ENCODE results near the gene ANKRD33B. TPM values are rescaled to one million over a fixed set of nuclear protein-coding genes. Genes with fewer than 3 reads are reported as not detected.

The ANKRD33B gene
- total and polyA plus RNA-seq, 11 donors, result 0.98 to 33.8 (median 4.9) TPM

- intact Hi-C loops (cut with DNase I), result no loop called here
- peaks cover 0 to 59% (median 37%) of the 10 kb centered on the region in 12 donors for H3K4me1 ChIP-seq
- no peak overlapping the region for H3K27ac ChIP-seq
- H3K36me3 ChIP-seq, result no peaks in the 10 kb centered on the region
- H3K4me3 ChIP-seq, result no peak overlapping the region
- 97 to 100% (median 100%) methylated on average over 1 of the region's 1 CpG for WGBS, 4 donors
- peaks cover 0 to 8% (median 0%) of the 10 kb centered on the region in 12 donors for H3K9me3 ChIP-seq
- DNase-seq (no peak), ATAC-seq (no peak)
- TF ChIP-seq POLR2A (IDR thresholded peaks at IDR 0.05), result no peak
- no peaks in the 10 kb centered on the region for H3K27me3 ChIP-seq
Observed at GRCh38 chr5:10586555-10586954, 22.7 kb downstream of the ANKRD33B start.

GRCh38 chr5:10588109-10588775 lies 24.4 kb downstream of the ANKRD33B start:
- 80 to 83% (median 81%) methylated on average over 8 of the region's 8 CpGs for WGBS, 4 donors
- no peaks in the 10 kb centered on the region for H3K27me3 ChIP-seq
- ATAC-seq (no peak), DNase-seq (no peak)
- no peak overlapping the region for H3K4me3 ChIP-seq
- intact Hi-C loops (cut with DNase I), result no loop called here
- H3K27ac ChIP-seq, result no peak overlapping the region
- no peaks in the 10 kb centered on the region for H3K36me3 ChIP-seq
- peaks cover 0 to 5% (median 0%) of the 10 kb centered on the region in 12 donors for H3K9me3 ChIP-seq
- TF ChIP-seq POLR2A (IDR thresholded peaks at IDR 0.05) (no peak), CTCF (IDR thresholded peaks at IDR 0.05) (no peak)
- peaks cover 0 to 59% (median 34%) of the 10 kb centered on the region in 12 donors for H3K4me1 ChIP-seq

GRCh38 chr5:10588779-10589447 lies 25.0 kb downstream of the ANKRD33B start:
- H3K4me3 ChIP-seq, result no peak overlapping the region
- H3K27ac ChIP-seq, result no peak overlapping the region
- no peak for DNase-seq
- H3K36me3 ChIP-seq, result no peaks in the 10 kb centered on the region
- TF ChIP-seq CTCF (IDR thresholded peaks at IDR 0.05) (no peak), POLR2A (IDR thresholded peaks at IDR 0.05) (no peak)
- peaks cover 0 to 52% (median 32%) of the 10 kb centered on the region in 12 donors for H3K4me1 ChIP-seq
- ATAC-seq, result peak in 1 of 4 donors; percentile 37
- intact Hi-C loops (cut with DNase I), result no loop called here
- H3K27me3 ChIP-seq, result no peaks in the 10 kb centered on the region
- 56 to 75% (median 64%) methylated on average over 11 of the region's 11 CpGs for WGBS, 4 donors
- H3K9me3 ChIP-seq, result peaks cover 0 to 5% (median 0%) of the 10 kb centered on the region in 12 donors

- peaks cover 0 to 5% (median 0%) of the 10 kb centered on the region in 12 donors for H3K9me3 ChIP-seq
- H3K27ac ChIP-seq, result peak overlapping the region in 11 of 12 donors; percentile 4 to 69 (median 50)
- peaks cover 1 to 49% (median 37%) of the 10 kb centered on the region in 12 donors for H3K4me1 ChIP-seq
- H3K27me3 ChIP-seq, result no peaks in the 10 kb centered on the region
- DNase-seq (peak in 2 of 5 donors; percentile 44 to 61), ATAC-seq (peak; percentile 60 to 91 (median 87))
- WGBS, 4 donors, result 53 to 65% (median 58%) methylated on average over 11 to 13 of the region's 13 CpGs
- TF ChIP-seq CTCF (IDR thresholded peaks at IDR 0.05) (no peak), POLR2A (IDR thresholded peaks at IDR 0.05) (no peak)
- H3K36me3 ChIP-seq, result no peaks in the 10 kb centered on the region
- H3K4me3 ChIP-seq, result no peak overlapping the region
- intact Hi-C loops (cut with DNase I), result no loop called here
Observed at GRCh38 chr5:10590226-10590999, 26.5 kb downstream of the ANKRD33B start.

All from heart left ventricle (tissue), 16 donors.